ENCODE measurements around the gene ASB7.

ASB7 gene

GRCh38 chr15:100696452-100696851 is 94.1 kb downstream of the ASB7 start:
- H3K27ac ChIP-seq (ENCODE audit: low read depth in 2 of 2, low read length in 2 of 2) = no peak overlapping the region
- H3K9ac ChIP-seq (ENCODE audit: low read depth in 1 of 2, low read length in 2 of 2) = no peak overlapping the region
- no peaks in the 10 kb centered on the region for H3K4me1 ChIP-seq (ENCODE audit: control insufficient read depth in 2 of 2, insufficient read depth in 2 of 2, low read length in 2 of 2)
- H3K36me3 ChIP-seq (ENCODE audit: control insufficient read depth in 2 of 2, insufficient read depth in 2 of 2, low read length in 2 of 2) = no peaks in the 10 kb centered on the region
- H3K27me3 ChIP-seq (ENCODE audit: control insufficient read depth in 2 of 2, insufficient read depth in 2 of 2, low read length in 2 of 2) = no peaks in the 10 kb centered on the region
- no peak overlapping the region for H3K4me3 ChIP-seq (ENCODE audit: low read length in 2 of 2)
- no peaks in the 10 kb centered on the region for H3K9me3 ChIP-seq (ENCODE audit: control insufficient read depth in 2 of 2, low read length in 2 of 2)

All from mucosa of rectum (tissue), 2 donors.